Kidney (tissue), 14 donors: Measurements from ENCODE around the gene TXNDC11. TPM values are rescaled to one million over a fixed set of nuclear protein-coding genes. Genes with fewer than 3 reads are reported as not detected.

Experiments
- DNase-seq, 5 donors: peaks; one replicate each; pipeline ENCODE4 v3.0.0-alpha.2; 2013 to 2020
- FAIRE-seq: peaks from 2 replicates; lab custom pipeline; 2012; peaks lifted over from hg19 to GRCh38; lab: Jason Lieb, UNC
- H3K27ac ChIP-seq, 2 donors: one replicate each; pipeline ENCODE4 v1.7.0; 2013; ENCODE audit warnings: low read depth in 2 of 2, low read length in 2 of 2, inconsistent platforms in 1 of 2
- H3K27me3 ChIP-seq: one replicate; pipeline ENCODE4 v1.7.1; 2013; ENCODE audit warnings: low read length, inconsistent platforms; ENCODE audit not compliant: control insufficient read depth, insufficient read depth
- H3K36me3 ChIP-seq, 3 donors: one replicate each; pipeline versions ENCODE4 v1.7.0 to v1.7.1; 2013; ENCODE audit warnings: low read length in 3 of 3, control low read depth in 1 of 3, inconsistent platforms in 1 of 3; ENCODE audit not compliant: insufficient read depth in 3 of 3, control insufficient read depth in 2 of 3
- H3K4me1 ChIP-seq, 3 donors: one replicate each; pipeline versions ENCODE4 v1.7.0 to v1.7.1; 2013; ENCODE audit warnings: low read length in 3 of 3, inconsistent platforms in 1 of 3, low read depth in 1 of 3; ENCODE audit not compliant: control insufficient read depth in 2 of 3, insufficient read depth in 2 of 3
- H3K4me3 ChIP-seq, 3 donors: one replicate each; pipeline versions ENCODE4 v1.7.0 to v1.8.1; 2013; ENCODE audit warnings: low read length in 3 of 3, control low read depth in 1 of 3, inconsistent platforms in 1 of 3
- H3K9ac ChIP-seq, 3 donors: one replicate each; pipeline versions ENCODE4 v1.7.0 to v1.7.1; 2013; ENCODE audit warnings: low read length in 3 of 3, control low read depth in 1 of 3, inconsistent platforms in 1 of 3
- H3K9me3 ChIP-seq, 3 donors: one replicate each; pipeline versions ENCODE4 v1.7.0 to v1.7.1; 2013; ENCODE audit warnings: low read length in 3 of 3, control low read depth in 1 of 3, inconsistent platforms in 1 of 3; ENCODE audit not compliant: control insufficient read depth in 2 of 3, insufficient read depth in 1 of 3
- intact Hi-C: fragments of 100-400 bp; cut with DNase I; formaldehyde crosslinking; loops from one replicate; pipeline ENCODE4 v1.11.1; 2022
- polyA plus RNA-seq: library from polyadenylated mRNA; stranded (reverse); fragments of 350-450 nt; fragmentation: Illumina TruSeq; extraction: RNeasy Lipid Tissue Mini Kit (QIAGEN cat#74804); gene quantifications from one replicate; pipeline ENCODE4 v1.2.3, GENCODE V29; 2014; ENCODE audit warnings: low read depth, low replicate concordance; ENCODE audit not compliant: insufficient read depth
- total RNA-seq: library from RNA; stranded (reverse); fragmentation: NEBNext Ultra II Directional; extraction: Animal tissue kit (Norgen Biotek cat#: 25700); gene quantifications from one replicate; pipeline ENCODE4 v1.2.1, GENCODE V29; 2021
- TF ChIP-seq, protein P1 (sequence below): IDR thresholded peaks from 3 replicates; pipeline ENCODE4 v1.5.1; 2012; ENCODE audit warnings: mild to moderate bottlenecking, moderate library complexity, borderline replicate concordance; ENCODE audit not compliant: insufficient read depth; ENCODE audit errors: extremely low read depth
- donor health status: control.
- donor health status: control.
- donor health status: control.
- donor health status: control.
- donor health status: control.
- donor health status: DM: yes; HTN: yes; CAD: no.
- donor health status: Normal renal cell carcinoma (clear cell type).

Gene TXNDC11
- total and polyA plus RNA-seq, 2 donors from 2014 or later: 60.8 to 70.9 TPM

DNA sequence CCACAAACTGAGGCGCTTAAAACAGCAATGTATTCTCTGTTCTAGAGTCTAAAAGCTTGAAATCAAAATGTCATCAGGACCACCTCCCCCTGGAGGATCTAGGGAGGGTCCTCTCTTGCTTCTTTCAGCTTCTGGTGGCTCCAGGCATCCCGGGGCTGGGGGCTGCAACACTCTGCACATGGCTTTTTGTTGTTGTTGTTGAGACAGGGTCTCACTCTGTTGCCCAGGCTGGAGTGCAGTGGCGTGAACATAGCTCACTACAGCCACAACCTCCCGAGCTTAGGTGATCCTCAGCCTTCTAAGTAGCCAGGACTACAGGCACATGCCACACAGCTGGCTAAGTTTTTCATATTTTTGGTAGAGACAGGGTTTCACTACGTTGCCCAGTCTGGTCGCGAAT, 111.4 kb downstream of the TXNDC11 start:
- H3K36me3 ChIP-seq: no peaks in the 10 kb centered on the region
- H3K27ac ChIP-seq: no peak overlapping the region
- TF ChIP-seq, protein P1, sequence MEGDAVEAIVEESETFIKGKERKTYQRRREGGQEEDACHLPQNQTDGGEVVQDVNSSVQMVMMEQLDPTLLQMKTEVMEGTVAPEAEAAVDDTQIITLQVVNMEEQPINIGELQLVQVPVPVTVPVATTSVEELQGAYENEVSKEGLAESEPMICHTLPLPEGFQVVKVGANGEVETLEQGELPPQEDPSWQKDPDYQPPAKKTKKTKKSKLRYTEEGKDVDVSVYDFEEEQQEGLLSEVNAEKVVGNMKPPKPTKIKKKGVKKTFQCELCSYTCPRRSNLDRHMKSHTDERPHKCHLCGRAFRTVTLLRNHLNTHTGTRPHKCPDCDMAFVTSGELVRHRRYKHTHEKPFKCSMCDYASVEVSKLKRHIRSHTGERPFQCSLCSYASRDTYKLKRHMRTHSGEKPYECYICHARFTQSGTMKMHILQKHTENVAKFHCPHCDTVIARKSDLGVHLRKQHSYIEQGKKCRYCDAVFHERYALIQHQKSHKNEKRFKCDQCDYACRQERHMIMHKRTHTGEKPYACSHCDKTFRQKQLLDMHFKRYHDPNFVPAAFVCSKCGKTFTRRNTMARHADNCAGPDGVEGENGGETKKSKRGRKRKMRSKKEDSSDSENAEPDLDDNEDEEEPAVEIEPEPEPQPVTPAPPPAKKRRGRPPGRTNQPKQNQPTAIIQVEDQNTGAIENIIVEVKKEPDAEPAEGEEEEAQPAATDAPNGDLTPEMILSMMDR: no peak
- H3K27me3 ChIP-seq: no peaks in the 10 kb centered on the region
- FAIRE-seq (no peak), DNase-seq (no peak)
- H3K4me1 ChIP-seq: peaks cover 3 to 14% (median 13%) of the 10 kb centered on the region in 3 donors
- intact Hi-C loops: loop anchor here (10.0 kb wide), 1 partner anchor 46 kb away; the partner anchor contains the start of gene LITAF
- no peaks in the 10 kb centered on the region for H3K9me3 ChIP-seq
- no peak overlapping the region for H3K9ac ChIP-seq
- H3K4me3 ChIP-seq: no peak overlapping the region

DNA sequence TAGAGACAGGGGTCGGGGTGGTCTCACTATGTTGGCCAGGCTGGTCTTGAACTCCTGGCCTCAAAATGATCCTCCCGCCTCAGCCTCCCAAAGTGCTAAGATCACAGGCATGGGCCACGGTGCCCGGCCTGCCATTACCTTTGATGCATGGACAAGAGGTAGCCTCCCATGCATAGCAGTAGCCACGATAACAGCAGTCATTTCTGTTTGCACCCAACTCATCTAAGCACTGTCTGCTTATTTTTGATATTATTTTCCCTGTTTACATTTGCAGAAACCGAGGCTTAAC, 111.9 kb downstream of the TXNDC11 start:
- Histone ChIP-seq H3K27ac (no peak overlapping the region), H3K27me3 (no peaks in the 10 kb centered on the region), H3K36me3 (no peaks in the 10 kb centered on the region), H3K4me1 (peaks cover 3 to 14% (median 13%) of the 10 kb centered on the region in 3 donors), H3K9ac (no peak overlapping the region), H3K4me3 (no peak overlapping the region), H3K9me3 (no peaks in the 10 kb centered on the region)
- intact Hi-C loops: loop anchor here (10.0 kb wide), 1 partner anchor 46 kb away; the partner anchor contains the start of gene LITAF
- FAIRE-seq: no peak
- no peak for DNase-seq
- TF ChIP-seq, protein P1: no peak

DNA sequence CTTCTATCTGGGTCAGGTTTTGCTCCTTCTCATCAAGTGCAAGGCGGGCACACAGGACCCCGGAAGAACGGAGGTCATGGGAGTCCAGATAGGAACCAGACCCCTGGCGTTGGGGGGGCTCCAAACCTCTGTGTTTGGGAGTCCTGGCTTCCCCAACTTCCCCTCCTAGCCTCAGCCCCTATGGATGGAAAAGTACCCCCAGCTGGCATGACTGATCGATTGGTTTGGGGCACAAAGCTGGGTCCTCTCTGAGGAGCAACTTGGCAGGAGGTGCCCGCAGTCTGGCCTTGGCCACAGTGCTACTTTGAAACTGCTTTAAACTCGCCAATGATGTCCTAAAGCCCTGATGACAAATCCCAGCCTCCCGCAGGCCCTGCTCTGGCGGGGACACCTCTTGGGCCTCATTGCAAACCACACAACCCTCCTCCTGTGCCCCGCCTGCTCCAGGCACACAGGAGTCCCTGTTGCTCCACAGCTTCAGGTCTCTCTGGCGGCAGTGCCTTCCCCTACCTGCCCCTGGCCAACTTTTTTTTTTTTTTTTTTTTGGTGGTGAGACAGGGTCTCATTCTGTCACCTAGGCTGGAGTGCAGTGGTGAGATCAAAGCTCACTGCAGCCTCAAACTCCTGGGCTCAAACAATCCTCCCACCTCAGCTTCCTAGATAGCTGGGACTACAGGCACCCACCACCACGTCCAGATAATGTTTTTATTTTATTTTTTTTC, 112.5 kb downstream of the TXNDC11 start:
- DNase-seq: no peak
- no peaks in the 10 kb centered on the region for H3K27me3 ChIP-seq
- H3K9ac ChIP-seq: no peak overlapping the region
- no peaks in the 10 kb centered on the region for H3K9me3 ChIP-seq
- H3K4me1 ChIP-seq: peaks cover 3 to 14% (median 13%) of the 10 kb centered on the region in 3 donors
- intact Hi-C loops: loop anchor here (10.0 kb wide), 1 partner anchor 45 kb away; the partner anchor contains the start of gene LITAF
- no peak for FAIRE-seq
- H3K27ac ChIP-seq: no peak overlapping the region
- no peak overlapping the region for H3K4me3 ChIP-seq
- TF ChIP-seq, protein P1: no peak
- H3K36me3 ChIP-seq: no peaks in the 10 kb centered on the region

Other genes starting within 250 kb of the TXNDC11 start
- gene LITAF, start 155.9 kb downstream of the TXNDC11 start, total RNA-seq: 171 TPM
- gene LITAF, start 155.9 kb downstream of the TXNDC11 start, polyA plus RNA-seq: 121 TPM
- gene SNN, start 74.4 kb downstream of the TXNDC11 start, total RNA-seq: 21.9 TPM
- gene SNN, start 74.4 kb downstream of the TXNDC11 start, polyA plus RNA-seq: 16.6 TPM
- gene ZC3H7A, start 54.4 kb upstream of the TXNDC11 start, total RNA-seq: 59.5 TPM
- gene ZC3H7A, start 54.4 kb upstream of the TXNDC11 start, polyA plus RNA-seq: 23.8 TPM
- gene RSL1D1, start 108.7 kb upstream of the TXNDC11 start, total RNA-seq: 101 TPM
- gene RSL1D1, start 108.7 kb upstream of the TXNDC11 start, polyA plus RNA-seq: 55.5 TPM
- gene GSPT1, start 173.1 kb upstream of the TXNDC11 start, total RNA-seq: 99.0 TPM
- gene GSPT1, start 173.1 kb upstream of the TXNDC11 start, polyA plus RNA-seq: 48.3 TPM
- gene NPIPB2, start 199.2 kb upstream of the TXNDC11 start, total RNA-seq: 12.4 TPM
- gene NPIPB2, start 199.2 kb upstream of the TXNDC11 start, polyA plus RNA-seq: 4.9 TPM
- gene TNFRSF17, start 222.4 kb upstream of the TXNDC11 start, total RNA-seq: 3.0 TPM
- not detected for gene TNFRSF17, start 222.4 kb upstream of the TXNDC11 start, polyA plus RNA-seq
- gene SNX29, start 233.9 kb upstream of the TXNDC11 start, total RNA-seq: 107 TPM
- gene SNX29, start 233.9 kb upstream of the TXNDC11 start, polyA plus RNA-seq: 14.3 TPM